HepG2 (cell line): Measurements from ENCODE around the gene ANKS1A. TPM values are rescaled to one million over a fixed set of nuclear protein-coding genes. Genes with fewer than 3 reads are reported as not detected.

Source experiments
- ATAC-seq: fragments of 200-7000 bp; cut with Tn5 transposase; 3 replicates; pipeline ENCODE4 v1.9.1; 2020; ENCODE audit warnings: mild to moderate bottlenecking, moderate library complexity
- BruUV-seq: library from RNA; stranded (reverse); fragments of 400-500 nt; replicated peaks from 2 replicates; lab custom pipeline; 2021; lab: Mats Ljungman, UMichigan
- CTCF ChIA-PET: fragments of 300-600 bp; formaldehyde crosslinking; extraction: SDS; loops from one replicate; lab custom pipeline; 2021; ENCODE audit warnings: low total read pairs, inconsistent platforms, low intra/inter-chr PET ratio; lab: Yijun Ruan, JAX
- POLR2A ChIA-PET: fragments of 350-600 bp; sonication (Branson Sonifier 250); formaldehyde crosslinking; loops from one replicate; lab custom pipeline; 2020; ENCODE audit warnings: antibody characterized with exemption, inconsistent platforms; lab: Yijun Ruan, JAX
- DNase-seq: peaks from one replicate; pipeline ENCODE4 v3.0.0-alpha.2; 2015; ENCODE audit warnings: low spot score
- FAIRE-seq: peaks from 3 replicates; lab custom pipeline; 2011; peaks lifted over from hg19 to GRCh38; lab: Jason Lieb, UNC
- H2AFZ ChIP-seq: one replicate; pipeline ENCODE4 v1.6.1; 2011; ENCODE audit warnings: low read length, inconsistent platforms
- H3K27ac ChIP-seq: fragments of 300-600 bp; 3 replicates; pipeline ENCODE4 v1.8.0; 2011; ENCODE audit warnings: mixed run types, mild to moderate bottlenecking, mixed read lengths, low read length, inconsistent platforms; ENCODE audit not compliant: insufficient read depth; ENCODE audit errors: extremely low read length
- H3K27me3 ChIP-seq, 2 experiments: fragments of 200-600 bp in 1 of 2; 2 replicates in 1 of 2; 3 replicates in 1 of 2; pipeline versions ENCODE4 v1.6.0 to v1.8.0; 2011; ENCODE audit warnings: low read length in 2 of 2, mild to moderate bottlenecking in 2 of 2, moderate library complexity in 2 of 2, inconsistent platforms in 1 of 2; ENCODE audit not compliant: insufficient read depth in 2 of 2, control insufficient read depth in 1 of 2
- H3K36me3 ChIP-seq, 2 experiments: fragments of 200-600 bp in 1 of 2; replicated peaks in 1 of 2; 2 replicates in 1 of 2; 3 replicates in 1 of 2; pipeline versions ENCODE4 v1.5.1 to v1.8.0; 2011; ENCODE audit warnings: low read length in 2 of 2, inconsistent platforms in 1 of 2; ENCODE audit not compliant: insufficient read depth in 2 of 2, control insufficient read depth in 1 of 2
- H3K4me1 ChIP-seq: 2 replicates; pipeline ENCODE4 v1.5.1; 2012; ENCODE audit warnings: low read length, inconsistent platforms; ENCODE audit not compliant: insufficient read depth
- H3K4me2 ChIP-seq: 2 replicates; pipeline ENCODE4 v1.6.0; 2011; ENCODE audit warnings: low read depth, low read length, inconsistent platforms
- H3K4me3 ChIP-seq, 3 experiments: fragments of 200-600 bp in 1 of 3; sonication (generic), shearing (Covaris generic) in 1 of 3; replicated peaks in 1 of 3; 2 replicates each; pipeline ENCODE4 v1.5.1; 2011 to 2016; ENCODE audit warnings: low read length in 3 of 3, inconsistent platforms in 2 of 3, low read depth in 2 of 3, mild to moderate bottlenecking in 2 of 3, control low read depth in 1 of 3, mixed read lengths in 1 of 3; ENCODE audit not compliant: insufficient read depth in 1 of 3
- H3K79me2 ChIP-seq: one replicate; pipeline ENCODE4 v1.6.1; 2011; ENCODE audit warnings: low read length, inconsistent platforms; ENCODE audit not compliant: insufficient read depth
- H3K9ac ChIP-seq: 2 replicates; pipeline ENCODE4 v1.6.0; 2011; ENCODE audit warnings: mild to moderate bottlenecking, low read depth, low read length, inconsistent platforms; ENCODE audit not compliant: insufficient read depth
- H3K9me3 ChIP-seq: 2 replicates; pipeline ENCODE4 v1.5.1; 2012; ENCODE audit warnings: mild to moderate bottlenecking, low read length
- H4K20me1 ChIP-seq: 2 replicates; pipeline ENCODE4 v1.6.0; 2011; ENCODE audit warnings: inconsistent platforms, mild to moderate bottlenecking, low read length, moderate library complexity; ENCODE audit not compliant: insufficient read depth
- GLI4 ChIP-seq: sonication (generic); formaldehyde crosslinking; IDR thresholded peaks from 2 replicates; pipeline ENCODE4 v1.5.1; 2020; ENCODE audit warnings: missing genetic modification reagents, mild to moderate bottlenecking, moderate library complexity, borderline replicate concordance
- IKZF1 ChIP-seq: fragments of 450-650 bp; IDR thresholded peaks from 2 replicates; pipeline ENCODE4 v1.7.1; 2016
- MBD4 ChIP-seq: IDR thresholded peaks from 2 replicates; pipeline ENCODE4 v1.6.1; 2012; ENCODE audit warnings: low read length, inconsistent platforms, borderline replicate concordance
- MED8 ChIP-seq: sonication (generic); formaldehyde crosslinking; IDR thresholded peaks from 2 replicates; pipeline ENCODE4 v1.8.1; 2023; ENCODE audit warnings: mild to moderate bottlenecking, missing genetic modification reagents; ENCODE audit not compliant: insufficient replicate concordance
- NONO ChIP-seq, 2 experiments: fragments of 450-650 bp in 1 of 2; sonication (generic) in 1 of 2; formaldehyde crosslinking in 1 of 2; IDR thresholded peaks in 1 of 2; conservative IDR thresholded peaks in 1 of 2; 2 replicates each; pipeline versions ENCODE4 v1.6.1 to v1.8.0; 2017 to 2022; ENCODE audit warnings: mild to moderate bottlenecking in 1 of 2, missing genetic modification reagents in 1 of 2, moderate library complexity in 1 of 2
- RARA ChIP-seq: IDR thresholded peaks from 2 replicates; pipeline ENCODE4 v1.6.1; 2016; ENCODE audit warnings: missing genetic modification reagents, missing compliant biosample characterization
- SOX6 ChIP-seq, 2 experiments: fragments of 450-650 bp in 1 of 2; sonication (generic) in 1 of 2; formaldehyde crosslinking in 1 of 2; IDR thresholded peaks; 2 replicates each; pipeline versions ENCODE4 v1.4.0 to v1.6.1; 2017 to 2020; ENCODE audit warnings: antibody characterized with exemption in 1 of 2, mild to moderate bottlenecking in 1 of 2, missing genetic modification reagents in 1 of 2
- SRSF9 ChIP-seq: fragments of 200-400 bp; formaldehyde crosslinking; IDR thresholded peaks from 2 replicates; pipeline ENCODE4 v1.6.1; 2018; ENCODE audit warnings: borderline replicate concordance, mild to moderate bottlenecking, low read depth, low read length; ENCODE audit not compliant: insufficient read depth, poor library complexity, severe bottlenecking
- SSRP1 ChIP-seq: IDR thresholded peaks from 2 replicates; pipeline ENCODE4 v1.6.1; 2016; ENCODE audit warnings: control low read depth
- TCF7L2 ChIP-seq: IDR thresholded peaks from 2 replicates; pipeline ENCODE4 v1.6.1; 2011; ENCODE audit warnings: mild to moderate bottlenecking, low read depth, low read length, moderate library complexity
- TGIF2 ChIP-seq: IDR thresholded peaks from 2 replicates; pipeline ENCODE4 v1.6.1; 2016; ENCODE audit warnings: control low read depth, missing compliant biosample characterization
- ZFP1 ChIP-seq: IDR thresholded peaks from 2 replicates; pipeline ENCODE4 v1.6.1; 2016
- ZNF10 ChIP-seq: sonication (generic); formaldehyde crosslinking; IDR thresholded peaks from 2 replicates; pipeline ENCODE4 v1.4.0; 2020; ENCODE audit warnings: mild to moderate bottlenecking, low read depth, missing genetic modification reagents, borderline replicate concordance
- ZNF160 ChIP-seq: sonication (generic); formaldehyde crosslinking; IDR thresholded peaks from 2 replicates; pipeline ENCODE4 v1.8.0; 2022; ENCODE audit warnings: mild to moderate bottlenecking, inconsistent platforms, missing genetic modification reagents
- ZNF256 ChIP-seq: sonication (generic); formaldehyde crosslinking; conservative IDR thresholded peaks from 2 replicates; pipeline ENCODE4 v1.4.0; 2020; ENCODE audit warnings: missing genetic modification reagents
- ZNF737 ChIP-seq: sonication (generic); formaldehyde crosslinking; IDR thresholded peaks from 2 replicates; pipeline ENCODE4 v1.5.0; 2020; ENCODE audit warnings: missing genetic modification reagents, mild to moderate bottlenecking, borderline replicate concordance
- ZNF766 ChIP-seq: sonication (generic); formaldehyde crosslinking; IDR thresholded peaks from 2 replicates; pipeline ENCODE4 v1.5.0; 2020; ENCODE audit warnings: missing genetic modification reagents, borderline replicate concordance
- ZSCAN29 ChIP-seq: sonication (generic); formaldehyde crosslinking; conservative IDR thresholded peaks from 2 replicates; pipeline ENCODE4 v1.4.0; 2020; ENCODE audit warnings: mild to moderate bottlenecking, missing genetic modification reagents
- WGBS: methylation state at CpG from one replicate; pipeline ENCODE4 v1.1.6; 2017; ENCODE audit warnings: low lambda C conversion rate; 5-methylcytosine and 5-hydroxymethylcytosine counted together
- in situ Hi-C: cut with HindIII; loops from 2 replicates; pipeline ENCODE4 v1.10.0; 2017; ENCODE audit warnings: low pct_unique_long_range_greater_than_20kb; ENCODE audit not compliant: extremely low pct_ligation_motif_present
- intact Hi-C: fragments of 100-400 bp; cut with micrococcal nuclease; formaldehyde crosslinking; loops from one replicate; pipeline ENCODE4 v1.10.0; 2022; ENCODE audit not compliant: unreplicated experiment
- polyA plus RNA-seq, 8 experiments: library from polyadenylated mRNA; depleted of rRNA in 3 of 8; stranded (reverse) in 7 of 8; unstranded in 1 of 8; fragments of >200 nt; fragmentation: Illumina TruSeq in 4 of 8; extraction: Trizol in 4 of 8; gene quantifications; 2 replicates each; pipeline versions ENCODE4 v1.2.1 to v1.2.3, GENCODE V29; 2011 to 2016; ENCODE audit warnings: low read depth in 4 of 8, missing spikeins in 1 of 8, mixed read lengths in 1 of 8; ENCODE audit not compliant: insufficient read depth in 1 of 8
- total RNA-seq, 5 experiments: library from RNA; depleted of rRNA; stranded (reverse); fragments of >200 nt; fragmentation: Illumina TruSeq; extraction: Trizol; gene quantifications; 2 replicates each; pipeline ENCODE4 v1.2.3, GENCODE V29; 2016; ENCODE audit warnings: low read depth in 1 of 5
- TF ChIP-seq, protein P1 (sequence below): sonication (generic); formaldehyde crosslinking; IDR thresholded peaks from 2 replicates; pipeline ENCODE4 v1.5.0; 2020; ENCODE audit warnings: mild to moderate bottlenecking, missing genetic modification reagents

The ANKS1A gene
- total and polyA plus RNA-seq, 2 of the 13 experiments (the other 11 are each of a cell fraction or from before 2014, with no cell fraction given): 7.2 to 15.1 TPM

DNA sequence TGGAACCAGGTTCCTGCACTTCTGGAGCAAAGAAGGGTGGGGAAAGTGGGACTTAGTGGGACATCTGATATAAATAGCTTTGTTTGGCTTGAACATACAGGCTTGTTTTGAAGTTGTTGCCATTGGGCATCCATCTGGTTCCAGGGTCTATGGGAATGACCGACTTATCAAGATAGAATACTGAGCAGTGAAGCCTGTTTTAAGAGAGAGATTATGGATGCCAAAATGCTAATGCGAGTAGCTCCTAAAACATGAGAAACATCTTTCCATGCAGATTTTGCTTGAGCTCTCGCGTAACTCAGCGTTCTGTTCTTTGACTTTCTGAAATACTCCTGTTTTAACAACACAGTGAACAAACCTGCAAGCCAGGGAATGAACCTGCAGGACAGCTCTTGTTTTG lies 98.5 kb downstream of the ANKS1A start:
- intact Hi-C loops: loop anchor here (2.0 kb wide), 1 partner anchor 217 kb away; no protein-coding TSS in a partner anchor
- POLR2A ChIA-PET: no interaction called here

More for the DNA sequence above, 98.5 kb downstream of the ANKS1A start:
- Histone ChIP-seq H3K9me3 (no peaks in the 10 kb centered on the region), H3K4me2 (no peak overlapping the region), H3K4me3 (no peak overlapping the region), H3K9ac (no peak overlapping the region), H2AFZ (no peak overlapping the region), H3K79me2 (no peaks in the 10 kb centered on the region), H3K4me1 (no peaks in the 10 kb centered on the region), H3K27me3 (no peaks in the 10 kb centered on the region), H3K27ac (no peak overlapping the region), H3K36me3 (peaks cover 20 to 59% of the 10 kb centered on the region in 2 experiments), H4K20me1 (no peaks in the 10 kb centered on the region)
- DNase-seq (no peak), ATAC-seq (no peak), FAIRE-seq (no peak)
- in situ Hi-C loops: loop anchor here (5.0 kb wide), 2 partner anchors 150 to 250 kb away; no protein-coding TSS in a partner anchor
- TF ChIP-seq, protein P1, sequence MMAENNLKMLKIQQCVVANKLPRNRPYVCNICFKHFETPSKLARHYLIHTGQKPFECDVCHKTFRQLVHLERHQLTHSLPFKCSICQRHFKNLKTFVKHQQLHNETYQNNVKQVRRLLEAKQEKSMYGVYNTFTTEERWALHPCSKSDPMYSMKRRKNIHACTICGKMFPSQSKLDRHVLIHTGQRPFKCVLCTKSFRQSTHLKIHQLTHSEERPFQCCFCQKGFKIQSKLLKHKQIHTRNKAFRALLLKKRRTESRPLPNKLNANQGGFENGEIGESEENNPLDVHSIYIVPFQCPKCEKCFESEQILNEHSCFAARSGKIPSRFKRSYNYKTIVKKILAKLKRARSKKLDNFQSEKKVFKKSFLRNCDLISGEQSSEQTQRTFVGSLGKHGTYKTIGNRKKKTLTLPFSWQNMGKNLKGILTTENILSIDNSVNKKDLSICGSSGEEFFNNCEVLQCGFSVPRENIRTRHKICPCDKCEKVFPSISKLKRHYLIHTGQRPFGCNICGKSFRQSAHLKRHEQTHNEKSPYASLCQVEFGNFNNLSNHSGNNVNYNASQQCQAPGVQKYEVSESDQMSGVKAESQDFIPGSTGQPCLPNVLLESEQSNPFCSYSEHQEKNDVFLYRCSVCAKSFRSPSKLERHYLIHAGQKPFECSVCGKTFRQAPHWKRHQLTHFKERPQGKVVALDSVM (CRISPR knock-in tag): no peak
- TF ChIP-seq RARA (CRISPR knock-in tag) (no peak), ZNF737 (no peak), IKZF1 (no peak), TGIF2 (CRISPR knock-in tag) (no peak), ZNF256 (CRISPR knock-in tag) (no peak), ZFP1 (CRISPR knock-in tag) (no peak), ZNF766 (no peak), SOX6 (IDR thresholded peaks at IDR 0.05) (no peak), SOX6 (CRISPR knock-in tag; IDR thresholded peaks at IDR 0.05) (no peak), MED8 (no peak), ZSCAN29 (CRISPR knock-in tag) (no peak), NONO (IDR thresholded peaks at IDR 0.05) (no peak), NONO (CRISPR knock-in tag; conservative IDR thresholded peaks at IDR 0.05) (no peak), SRSF9 (no peak), ZNF160 (no peak), SSRP1 (CRISPR knock-in tag) (no peak), ZNF10 (CRISPR knock-in tag) (no peak), MBD4 (no peak), GLI4 (no peak), TCF7L2 (no peak)
- CTCF ChIA-PET: interaction anchor here (3.4 to 3.5 kb wide), 2 partner anchors 153 to 254 kb away, joined by 17 to 44 read pairs; partner anchors contain the start of gene TCP11
- BruUV-seq: no TSS peak
- 98% methylated on average over 5 of the region's 5 CpGs for WGBS
